OCI-LY7 (cell line): ENCODE measurements around the gene BICC1.

ENCODE experiments used
- EZH2phosphoT487 ChIP-seq: fragments of 200-600 bp; sonication (generic); IDR thresholded peaks from 2 replicates; pipeline ENCODE4 v1.6.1; 2018; ENCODE audit warnings: low read depth, borderline replicate concordance, mild to moderate bottlenecking, mixed run types, antibody characterized with exemption, low read length, moderate library complexity, mixed read lengths
- TF ChIP-seq, protein P1 (sequence below): fragments of 200-600 bp; sonication (generic); conservative IDR thresholded peaks from 2 replicates; pipeline ENCODE4 v1.5.1; 2014; ENCODE audit warnings: mild to moderate bottlenecking, antibody characterized with exemption, low read length, moderate library complexity, mixed read lengths

DNA sequence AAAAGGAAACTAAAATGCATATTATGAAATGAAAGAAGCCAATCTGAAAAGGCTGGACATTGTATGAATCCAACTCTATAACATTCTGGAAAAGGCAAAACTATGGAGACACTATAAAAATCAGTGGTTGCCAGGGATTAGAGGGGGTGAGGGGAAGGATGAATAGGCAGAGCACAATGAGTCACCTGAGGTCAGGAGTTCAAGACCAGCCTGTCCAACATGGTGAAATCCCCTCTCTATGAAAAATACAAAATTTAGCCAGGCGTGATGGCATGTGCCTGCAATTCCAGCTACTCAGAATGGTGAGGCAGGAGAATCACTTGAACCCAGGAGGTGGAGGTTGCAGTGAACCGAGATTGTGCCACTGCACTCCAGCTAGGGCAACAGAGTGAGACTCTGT, 338.9 kb downstream of the BICC1 start:
- TF ChIP-seq, protein P1, sequence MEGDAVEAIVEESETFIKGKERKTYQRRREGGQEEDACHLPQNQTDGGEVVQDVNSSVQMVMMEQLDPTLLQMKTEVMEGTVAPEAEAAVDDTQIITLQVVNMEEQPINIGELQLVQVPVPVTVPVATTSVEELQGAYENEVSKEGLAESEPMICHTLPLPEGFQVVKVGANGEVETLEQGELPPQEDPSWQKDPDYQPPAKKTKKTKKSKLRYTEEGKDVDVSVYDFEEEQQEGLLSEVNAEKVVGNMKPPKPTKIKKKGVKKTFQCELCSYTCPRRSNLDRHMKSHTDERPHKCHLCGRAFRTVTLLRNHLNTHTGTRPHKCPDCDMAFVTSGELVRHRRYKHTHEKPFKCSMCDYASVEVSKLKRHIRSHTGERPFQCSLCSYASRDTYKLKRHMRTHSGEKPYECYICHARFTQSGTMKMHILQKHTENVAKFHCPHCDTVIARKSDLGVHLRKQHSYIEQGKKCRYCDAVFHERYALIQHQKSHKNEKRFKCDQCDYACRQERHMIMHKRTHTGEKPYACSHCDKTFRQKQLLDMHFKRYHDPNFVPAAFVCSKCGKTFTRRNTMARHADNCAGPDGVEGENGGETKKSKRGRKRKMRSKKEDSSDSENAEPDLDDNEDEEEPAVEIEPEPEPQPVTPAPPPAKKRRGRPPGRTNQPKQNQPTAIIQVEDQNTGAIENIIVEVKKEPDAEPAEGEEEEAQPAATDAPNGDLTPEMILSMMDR, result no peak
- TF ChIP-seq EZH2phosphoT487, result no peak
